IMR-90 (cell line): ENCODE results near the gene MADD. TPM values are rescaled to one million over a fixed set of nuclear protein-coding genes. Genes with fewer than 3 reads are reported as not detected.

Experiments used
- ATAC-seq: fragments of 200-7000 bp; cut with Tn5 transposase; 2 replicates; pipeline ENCODE4 v1.9.1; 2020; ENCODE audit warnings: low read depth, mild to moderate bottlenecking, moderate library complexity
- BruUV-seq: library from RNA; stranded (reverse); fragments of 400-500 nt; replicated peaks from 2 replicates; lab custom pipeline; 2021; lab: Mats Ljungman, UMichigan
- CTCF ChIA-PET: fragments of 300-600 bp; formaldehyde crosslinking; extraction: SDS; loops from one replicate; lab custom pipeline; 2021; ENCODE audit warnings: antibody characterized with exemption; lab: Yijun Ruan, JAX
- POLR2A ChIA-PET: fragments of 300-600 bp; sonication (Branson Sonifier 250); formaldehyde crosslinking; loops from one replicate; lab custom pipeline; 2022; ENCODE audit warnings: antibody characterized with exemption; ENCODE audit not compliant: unreplicated experiment; lab: Charles Lee
- DNase-seq: peaks from one replicate; pipeline ENCODE4 v3.0.0; 2013
- H2AFZ ChIP-seq: replicated peaks from 2 replicates; pipeline ENCODE3; 2013; ENCODE audit warnings: low read length, mild to moderate bottlenecking; ENCODE audit not compliant: poor library complexity
- H2AK5ac ChIP-seq: 2 replicates; pipeline ENCODE4 v1.6.1; 2013; ENCODE audit warnings: low read depth, low read length, inconsistent platforms
- H2AK9ac ChIP-seq: replicated peaks from 2 replicates; pipeline ENCODE3; 2013; ENCODE audit warnings: mild to moderate bottlenecking, low read depth, low read length, moderate library complexity; ENCODE audit not compliant: poor library complexity
- H2BK120ac ChIP-seq: 2 replicates; pipeline ENCODE4 v1.6.1; 2013; ENCODE audit warnings: low read depth, low read length, inconsistent platforms
- H2BK15ac ChIP-seq: 3 replicates; pipeline ENCODE4 v1.6.1; 2013; ENCODE audit warnings: low read depth, low read length, inconsistent platforms
- H2BK20ac ChIP-seq: 2 replicates; pipeline ENCODE4 v1.6.1; 2013; ENCODE audit warnings: low read depth, mild to moderate bottlenecking, inconsistent platforms, low read length, moderate library complexity
- H2BK5ac ChIP-seq: 2 replicates; pipeline ENCODE4 v1.6.1; 2013; ENCODE audit warnings: mild to moderate bottlenecking, low read depth, low read length, inconsistent platforms; ENCODE audit not compliant: poor library complexity, severe bottlenecking
- H3K14ac ChIP-seq: replicated peaks from 2 replicates; pipeline ENCODE4 v1.6.1; 2013; ENCODE audit warnings: low read depth, low read length, inconsistent platforms
- H3K18ac ChIP-seq: 2 replicates; pipeline ENCODE4 v1.6.1; 2013; ENCODE audit warnings: low read depth, low read length, control low read depth
- H3K23ac ChIP-seq: 2 replicates; pipeline ENCODE4 v1.6.1; 2013; ENCODE audit warnings: low read depth, low read length, inconsistent platforms
- H3K27ac ChIP-seq: 2 replicates; pipeline ENCODE4 v1.5.1; 2013; ENCODE audit warnings: mild to moderate bottlenecking, control low read depth, low read length; ENCODE audit not compliant: insufficient read depth
- H3K27me3 ChIP-seq: 2 replicates; pipeline ENCODE4 v1.6.1; 2013; ENCODE audit warnings: low read length; ENCODE audit not compliant: control insufficient read depth, insufficient read depth
- H3K36me3 ChIP-seq: 2 replicates; pipeline ENCODE4 v1.6.1; 2013; ENCODE audit warnings: low read length, mixed read lengths; ENCODE audit not compliant: control insufficient read depth, insufficient read depth
- H3K4ac ChIP-seq: 2 replicates; pipeline ENCODE4 v1.6.1; 2013; ENCODE audit warnings: low read depth, low read length, inconsistent platforms
- H3K4me1 ChIP-seq: 2 replicates; pipeline ENCODE4 v1.6.1; 2013; ENCODE audit warnings: low read length, mixed read lengths; ENCODE audit not compliant: control insufficient read depth, insufficient read depth
- H3K4me2 ChIP-seq: 2 replicates; pipeline ENCODE4 v1.6.1; 2013; ENCODE audit warnings: low read depth, mild to moderate bottlenecking, control low read depth, low read length, moderate library complexity
- H3K4me3 ChIP-seq: 2 replicates; pipeline ENCODE4 v1.5.1; 2013; ENCODE audit warnings: low read depth, mild to moderate bottlenecking, control low read depth, low read length, moderate library complexity; ENCODE audit not compliant: insufficient read depth
- H3K56ac ChIP-seq: 2 replicates; pipeline ENCODE4 v1.6.1; 2013; ENCODE audit warnings: low read length, inconsistent platforms; ENCODE audit not compliant: insufficient read depth; ENCODE audit errors: extremely low read depth
- H3K79me1 ChIP-seq, 2 experiments: 2 replicates each; pipeline ENCODE4 v1.6.1; 2013; ENCODE audit warnings: low read length in 2 of 2, inconsistent platforms in 1 of 2, low read depth in 1 of 2
- H3K9ac ChIP-seq: 2 replicates; pipeline ENCODE4 v1.6.1; 2013; ENCODE audit warnings: low read depth, low read length, control low read depth
- H3K9me1 ChIP-seq: 2 replicates; pipeline ENCODE4 v1.6.1; 2013; ENCODE audit warnings: low read length, inconsistent platforms; ENCODE audit not compliant: insufficient read depth
- H3K9me3 ChIP-seq: 2 replicates; pipeline ENCODE4 v1.6.1; 2013; ENCODE audit warnings: low read length; ENCODE audit not compliant: control insufficient read depth, insufficient read depth
- H4K20me1 ChIP-seq: 2 replicates; pipeline ENCODE4 v1.6.1; 2013; ENCODE audit warnings: low read length, inconsistent platforms; ENCODE audit not compliant: insufficient read depth
- H4K5ac ChIP-seq: 2 replicates; pipeline ENCODE4 v1.6.1; 2013; ENCODE audit warnings: mild to moderate bottlenecking, low read depth, low read length, control low read depth
- H4K8ac ChIP-seq, 2 experiments: 2 replicates each; pipeline ENCODE4 v1.6.1; 2013; ENCODE audit warnings: low read depth in 2 of 2, low read length in 2 of 2, control low read depth in 1 of 2, inconsistent platforms in 1 of 2
- H4K91ac ChIP-seq: 2 replicates; pipeline ENCODE4 v1.6.1; 2013; ENCODE audit warnings: low read depth, low read length, inconsistent platforms; ENCODE audit not compliant: insufficient read depth
- CEBPB ChIP-seq: IDR thresholded peaks from 2 replicates; pipeline ENCODE4 v1.6.1; 2012; ENCODE audit warnings: low read depth, low read length, improper control_type of control experiment
- FOS ChIP-seq: fragments of 150-350 bp; IDR thresholded peaks from 2 replicates; pipeline ENCODE4 v1.6.1; 2016; ENCODE audit warnings: low read depth, low read length
- MAFK ChIP-seq: IDR thresholded peaks from 2 replicates; pipeline ENCODE4 v1.6.1; 2012; ENCODE audit warnings: low read depth, low read length, improper control_type of control experiment
- MXI1 ChIP-seq: IDR thresholded peaks from 2 replicates; pipeline ENCODE4 v1.6.1; 2012; ENCODE audit warnings: low read depth, mild to moderate bottlenecking, low read length, moderate library complexity, borderline replicate concordance
- NFE2L2 ChIP-seq: fragments of 150-350 bp; IDR thresholded peaks from 2 replicates; pipeline ENCODE4 v1.6.1; 2016; ENCODE audit warnings: low read depth, mild to moderate bottlenecking, low read length
- RCOR1 ChIP-seq: IDR thresholded peaks from 2 replicates; pipeline ENCODE4 v1.6.1; 2012; ENCODE audit warnings: mild to moderate bottlenecking, low read length, improper control_type of control experiment; ENCODE audit not compliant: insufficient replicate concordance
- WGBS, 2 experiments: methylation state at CpG; one replicate each; pipeline versions ENCODE4 v1.1.5 to v1.1.7; 2013; ENCODE audit warnings: missing lambda C conversion rate in 2 of 2; ENCODE audit not compliant: insufficient read length in 1 of 2; ENCODE audit errors: extremely low coverage in 2 of 2; 5-methylcytosine and 5-hydroxymethylcytosine counted together
- dilution Hi-C: fragments of 300-500 bp; cut with HindIII; formaldehyde crosslinking; loops from one replicate; pipeline ENCODE4 v1.14.3; 2018; ENCODE audit warnings: low sequenced_read_pairs; ENCODE audit not compliant: unreplicated experiment
- in situ Hi-C: fragments of 300-500 bp; cut with MboI; formaldehyde crosslinking; loops from 3 replicates; pipeline ENCODE4 v1.14.3; 2019; ENCODE audit warnings: low sequenced_read_pairs, inconsistent platforms, mixed read lengths
- intact Hi-C: fragments of 100-400 bp; cut with micrococcal nuclease; formaldehyde crosslinking; loops from 2 replicates; pipeline ENCODE4 v1.10.0; 2022
- polyA plus RNA-seq, 3 experiments: library from polyadenylated mRNA; depleted of rRNA; stranded (reverse); fragments of >200 nt; gene quantifications; 2 replicates each; pipeline ENCODE4 v1.2.3, GENCODE V29; 2012; ENCODE audit warnings: low replicate concordance in 1 of 3
- total RNA-seq: library from RNA; depleted of rRNA; stranded (reverse); fragments of >200 nt; gene quantifications from 2 replicates; pipeline ENCODE4 v1.2.3, GENCODE V29; 2012
- TF ChIP-seq, protein P1 (sequence below): conservative IDR thresholded peaks from 2 replicates; pipeline ENCODE4 v1.5.1; 2012; ENCODE audit warnings: mild to moderate bottlenecking, low read depth, low read length, improper control_type of control experiment

Gene MADD
- total and polyA plus RNA-seq, 2 of the 4 experiments (the other 2 are of a cell fraction), result 13.3 to 16.4 TPM

DNA sequence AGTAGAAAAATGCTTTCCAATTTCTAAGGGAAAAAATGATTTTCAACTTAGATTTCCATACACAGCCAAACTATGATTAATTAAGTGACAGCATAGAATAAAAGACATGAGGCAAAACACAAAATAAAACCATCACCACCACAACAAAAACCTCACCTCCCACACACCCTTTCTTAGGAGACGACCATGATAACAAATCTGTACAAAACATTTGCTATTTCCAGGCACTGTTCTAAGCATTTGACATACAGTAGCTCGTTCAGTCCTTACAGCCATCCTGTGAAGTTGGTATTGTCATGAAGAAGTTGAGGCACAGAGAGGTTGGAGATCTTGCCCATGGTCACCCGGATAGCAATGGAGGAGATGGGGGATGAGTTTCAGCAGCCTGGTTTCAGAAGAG, 99.7 kb downstream of the MADD start:
- H3K9me1 ChIP-seq, result peaks cover 5% of the 10 kb centered on the region; the same call in 1 of the 2 replicates
- H3K36me3 ChIP-seq, result no peaks in the 10 kb centered on the region
- H3K27ac ChIP-seq, result no peak overlapping the region
- H3K4me2 ChIP-seq, result no peak overlapping the region
- no peak overlapping the region for H2AFZ ChIP-seq
- H2BK5ac ChIP-seq, result no peak overlapping the region
- BruUV-seq, result no TSS peak
- no peak overlapping the region for H3K23ac ChIP-seq
- H4K8ac ChIP-seq, result no peak overlapping the region
- no peak overlapping the region for H2BK20ac ChIP-seq
- no peak overlapping the region for H3K18ac ChIP-seq
- H3K4me1 ChIP-seq, result peaks cover 5% of the 10 kb centered on the region
- in situ Hi-C loops (loop anchor here (25.0 kb wide), 1 partner anchor 482 kb away; no protein-coding TSS in a partner anchor), intact Hi-C loops (no loop called here), dilution Hi-C loops (no loop called here)
- no peak overlapping the region for H2BK15ac ChIP-seq
- ChIA-PET POLR2A (no interaction called here), CTCF (no interaction called here)
- no peak overlapping the region for H3K4ac ChIP-seq
- H3K4me3 ChIP-seq, result no peak overlapping the region
- WGBS, 2 experiments, result no CpG with 5 or more reads among the region's 3 CpGs
- H3K14ac ChIP-seq, result no peak overlapping the region
- H2BK120ac ChIP-seq, result no peak overlapping the region
- no peak overlapping the region for H4K91ac ChIP-seq
- no peaks in the 10 kb centered on the region for H3K9me3 ChIP-seq
- H4K20me1 ChIP-seq, result no peaks in the 10 kb centered on the region
- no peak for ATAC-seq
- H3K27me3 ChIP-seq, result peaks cover 12% of the 10 kb centered on the region
- no peak overlapping the region for H4K5ac ChIP-seq
- no peaks in the 10 kb centered on the region for H3K79me1 ChIP-seq
- no peak overlapping the region for H3K9ac ChIP-seq
- DNase-seq, result no peak
- no peak overlapping the region for H3K56ac ChIP-seq
- no peak overlapping the region for H2AK9ac ChIP-seq
- TF ChIP-seq MAFK, result no peak
- no peak for TF ChIP-seq FOS
- no peak for TF ChIP-seq MXI1
- TF ChIP-seq NFE2L2, result no peak
- TF ChIP-seq CEBPB, result no peak
- no peak for TF ChIP-seq RCOR1
- TF ChIP-seq, protein P1, sequence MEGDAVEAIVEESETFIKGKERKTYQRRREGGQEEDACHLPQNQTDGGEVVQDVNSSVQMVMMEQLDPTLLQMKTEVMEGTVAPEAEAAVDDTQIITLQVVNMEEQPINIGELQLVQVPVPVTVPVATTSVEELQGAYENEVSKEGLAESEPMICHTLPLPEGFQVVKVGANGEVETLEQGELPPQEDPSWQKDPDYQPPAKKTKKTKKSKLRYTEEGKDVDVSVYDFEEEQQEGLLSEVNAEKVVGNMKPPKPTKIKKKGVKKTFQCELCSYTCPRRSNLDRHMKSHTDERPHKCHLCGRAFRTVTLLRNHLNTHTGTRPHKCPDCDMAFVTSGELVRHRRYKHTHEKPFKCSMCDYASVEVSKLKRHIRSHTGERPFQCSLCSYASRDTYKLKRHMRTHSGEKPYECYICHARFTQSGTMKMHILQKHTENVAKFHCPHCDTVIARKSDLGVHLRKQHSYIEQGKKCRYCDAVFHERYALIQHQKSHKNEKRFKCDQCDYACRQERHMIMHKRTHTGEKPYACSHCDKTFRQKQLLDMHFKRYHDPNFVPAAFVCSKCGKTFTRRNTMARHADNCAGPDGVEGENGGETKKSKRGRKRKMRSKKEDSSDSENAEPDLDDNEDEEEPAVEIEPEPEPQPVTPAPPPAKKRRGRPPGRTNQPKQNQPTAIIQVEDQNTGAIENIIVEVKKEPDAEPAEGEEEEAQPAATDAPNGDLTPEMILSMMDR, result no peak
- H2AK5ac ChIP-seq, result no peak overlapping the region
